ENCODE results near the gene CERS6. TPM values are rescaled to one million over a fixed set of nuclear protein-coding genes. Genes with fewer than 3 reads are reported as not detected.

CERS6 gene
- total RNA-seq, 1 experiment from 2014 or later = 30.3 TPM

DNA sequence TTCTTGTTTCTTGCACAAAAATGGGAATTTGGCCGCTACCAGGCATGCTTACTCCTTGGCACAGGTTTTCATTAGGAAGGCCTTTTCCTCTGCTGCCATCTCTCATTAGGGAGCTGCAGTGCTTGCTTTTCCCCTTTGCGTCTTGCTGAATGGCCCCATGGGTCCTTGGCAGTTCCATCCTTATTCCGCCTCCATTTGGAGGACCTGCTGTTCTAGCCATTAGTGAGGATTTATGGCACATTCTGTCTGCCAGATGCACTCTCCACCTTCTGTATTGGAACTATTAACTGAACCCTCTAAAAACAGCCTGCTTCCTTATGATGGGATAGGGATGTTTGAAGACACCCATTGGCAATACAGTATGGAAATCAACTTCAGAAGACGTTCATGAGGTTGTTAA, 242.9 kb downstream of the CERS6 start:
- no peaks in the 10 kb centered on the region for H3K27me3 ChIP-seq (ENCODE audit: control insufficient read depth, insufficient read depth, low read length)
- H3K36me3 ChIP-seq (ENCODE audit: control insufficient read depth, insufficient read depth, low read length) = no peaks in the 10 kb centered on the region
- no TSS peak for BruUV-seq (replicated peaks)
- TF ChIP-seq POLR2AphosphoS5 (IDR thresholded peaks at IDR 0.05; ENCODE audit: low read depth, low read length) (no peak), SIN3A (IDR thresholded peaks at IDR 0.05; ENCODE audit: borderline replicate concordance, insufficient read depth, low read depth, low read length) (no peak), TCF7L2 (IDR thresholded peaks at IDR 0.05; ENCODE audit: low read depth, low read length) (no peak)
- TF ChIP-seq, protein P1, sequence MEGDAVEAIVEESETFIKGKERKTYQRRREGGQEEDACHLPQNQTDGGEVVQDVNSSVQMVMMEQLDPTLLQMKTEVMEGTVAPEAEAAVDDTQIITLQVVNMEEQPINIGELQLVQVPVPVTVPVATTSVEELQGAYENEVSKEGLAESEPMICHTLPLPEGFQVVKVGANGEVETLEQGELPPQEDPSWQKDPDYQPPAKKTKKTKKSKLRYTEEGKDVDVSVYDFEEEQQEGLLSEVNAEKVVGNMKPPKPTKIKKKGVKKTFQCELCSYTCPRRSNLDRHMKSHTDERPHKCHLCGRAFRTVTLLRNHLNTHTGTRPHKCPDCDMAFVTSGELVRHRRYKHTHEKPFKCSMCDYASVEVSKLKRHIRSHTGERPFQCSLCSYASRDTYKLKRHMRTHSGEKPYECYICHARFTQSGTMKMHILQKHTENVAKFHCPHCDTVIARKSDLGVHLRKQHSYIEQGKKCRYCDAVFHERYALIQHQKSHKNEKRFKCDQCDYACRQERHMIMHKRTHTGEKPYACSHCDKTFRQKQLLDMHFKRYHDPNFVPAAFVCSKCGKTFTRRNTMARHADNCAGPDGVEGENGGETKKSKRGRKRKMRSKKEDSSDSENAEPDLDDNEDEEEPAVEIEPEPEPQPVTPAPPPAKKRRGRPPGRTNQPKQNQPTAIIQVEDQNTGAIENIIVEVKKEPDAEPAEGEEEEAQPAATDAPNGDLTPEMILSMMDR (IDR thresholded peaks at IDR 0.05) = no peak
- TF ChIP-seq, protein P2, sequence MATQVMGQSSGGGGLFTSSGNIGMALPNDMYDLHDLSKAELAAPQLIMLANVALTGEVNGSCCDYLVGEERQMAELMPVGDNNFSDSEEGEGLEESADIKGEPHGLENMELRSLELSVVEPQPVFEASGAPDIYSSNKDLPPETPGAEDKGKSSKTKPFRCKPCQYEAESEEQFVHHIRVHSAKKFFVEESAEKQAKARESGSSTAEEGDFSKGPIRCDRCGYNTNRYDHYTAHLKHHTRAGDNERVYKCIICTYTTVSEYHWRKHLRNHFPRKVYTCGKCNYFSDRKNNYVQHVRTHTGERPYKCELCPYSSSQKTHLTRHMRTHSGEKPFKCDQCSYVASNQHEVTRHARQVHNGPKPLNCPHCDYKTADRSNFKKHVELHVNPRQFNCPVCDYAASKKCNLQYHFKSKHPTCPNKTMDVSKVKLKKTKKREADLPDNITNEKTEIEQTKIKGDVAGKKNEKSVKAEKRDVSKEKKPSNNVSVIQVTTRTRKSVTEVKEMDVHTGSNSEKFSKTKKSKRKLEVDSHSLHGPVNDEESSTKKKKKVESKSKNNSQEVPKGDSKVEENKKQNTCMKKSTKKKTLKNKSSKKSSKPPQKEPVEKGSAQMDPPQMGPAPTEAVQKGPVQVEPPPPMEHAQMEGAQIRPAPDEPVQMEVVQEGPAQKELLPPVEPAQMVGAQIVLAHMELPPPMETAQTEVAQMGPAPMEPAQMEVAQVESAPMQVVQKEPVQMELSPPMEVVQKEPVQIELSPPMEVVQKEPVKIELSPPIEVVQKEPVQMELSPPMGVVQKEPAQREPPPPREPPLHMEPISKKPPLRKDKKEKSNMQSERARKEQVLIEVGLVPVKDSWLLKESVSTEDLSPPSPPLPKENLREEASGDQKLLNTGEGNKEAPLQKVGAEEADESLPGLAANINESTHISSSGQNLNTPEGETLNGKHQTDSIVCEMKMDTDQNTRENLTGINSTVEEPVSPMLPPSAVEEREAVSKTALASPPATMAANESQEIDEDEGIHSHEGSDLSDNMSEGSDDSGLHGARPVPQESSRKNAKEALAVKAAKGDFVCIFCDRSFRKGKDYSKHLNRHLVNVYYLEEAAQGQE (IDR thresholded peaks at IDR 0.05; ENCODE audit: insufficient read depth in 1 of 2, low read depth in 2 of 2, low read length in 1 of 2) = no peak
- no peaks in the 10 kb centered on the region for H3K4me1 ChIP-seq (ENCODE audit: control insufficient read depth, insufficient read depth, low read length)
- POLR2A ChIA-PET = no interaction called here
- CTCF ChIA-PET = no interaction called here
- DNase-seq (ENCODE audit: low read depth, low spot score) = no peak
- in situ Hi-C loops (cut with HindIII; ENCODE audit: low pct_unique_long_range_greater_than_20kb, low sequenced_read_pairs) = no loop called here
- no peak overlapping the region for H3K4me3 ChIP-seq (ENCODE audit: low read depth in 2 of 2, low read length in 2 of 2)
- intact Hi-C loops (cut with micrococcal nuclease; ENCODE audit: unreplicated experiment) = no loop called here
- no peaks in the 10 kb centered on the region for H3K9me3 ChIP-seq (ENCODE audit: control insufficient read depth, insufficient read depth, low read depth, low read length)
- no peak overlapping the region for H3K27ac ChIP-seq (ENCODE audit: low read length)
- no peak for ATAC-seq

DNA sequence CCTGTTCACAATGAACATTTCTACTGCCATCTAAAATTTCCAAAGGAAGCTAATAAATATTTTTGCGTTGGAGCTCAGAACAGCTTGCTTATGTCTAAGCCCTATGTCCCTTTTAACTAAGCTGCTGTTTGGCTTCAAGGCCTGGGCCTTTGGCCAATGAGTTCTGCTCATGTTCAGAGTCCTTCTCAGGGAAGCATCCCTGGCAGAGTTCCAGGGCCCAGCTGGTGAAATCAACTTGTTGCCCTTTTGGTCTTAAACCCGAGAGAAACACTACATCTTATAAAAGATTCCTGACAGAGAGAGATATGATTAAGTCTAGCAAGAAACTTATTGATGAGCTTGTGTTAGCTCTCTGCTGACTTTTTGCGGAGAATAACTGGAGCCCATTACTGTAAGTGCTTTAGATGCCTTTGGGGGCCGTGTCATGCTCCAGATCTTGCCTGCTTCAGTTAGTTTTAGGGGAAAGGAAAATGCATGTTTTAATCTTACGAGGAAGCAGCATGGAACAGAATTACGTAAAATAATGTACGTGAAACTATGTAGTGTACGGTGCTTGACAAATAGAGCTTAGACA, 243.9 kb downstream of the CERS6 start:
- no peak for DNase-seq (ENCODE audit: low read depth, low spot score)

More for the DNA sequence above, 243.9 kb downstream of the CERS6 start:
- Histone ChIP-seq H3K4me1 (ENCODE audit: control insufficient read depth, insufficient read depth, low read length) (no peaks in the 10 kb centered on the region), H3K36me3 (ENCODE audit: control insufficient read depth, insufficient read depth, low read length) (no peaks in the 10 kb centered on the region), H3K4me3 (ENCODE audit: low read depth in 2 of 2, low read length in 2 of 2) (no peak overlapping the region), H3K9me3 (ENCODE audit: control insufficient read depth, insufficient read depth, low read depth, low read length) (no peaks in the 10 kb centered on the region), H3K27ac (ENCODE audit: low read length) (no peak overlapping the region), H3K27me3 (ENCODE audit: control insufficient read depth, insufficient read depth, low read length) (no peaks in the 10 kb centered on the region)
- intact Hi-C loops (cut with micrococcal nuclease; ENCODE audit: unreplicated experiment) = no loop called here
- CTCF ChIA-PET = no interaction called here
- in situ Hi-C loops (cut with HindIII; ENCODE audit: low pct_unique_long_range_greater_than_20kb, low sequenced_read_pairs) = no loop called here
- BruUV-seq (replicated peaks) = no TSS peak
- POLR2A ChIA-PET = no interaction called here
- TF ChIP-seq POLR2AphosphoS5 (IDR thresholded peaks at IDR 0.05; ENCODE audit: low read depth, low read length) = no peak
- TF ChIP-seq, protein P2 (IDR thresholded peaks at IDR 0.05; ENCODE audit: insufficient read depth in 1 of 2, low read depth in 2 of 2, low read length in 1 of 2) = no peak
- TF ChIP-seq SIN3A (IDR thresholded peaks at IDR 0.05; ENCODE audit: borderline replicate concordance, insufficient read depth, low read depth, low read length) = no peak
- TF ChIP-seq, protein P1 (IDR thresholded peaks at IDR 0.05) = no peak
- TF ChIP-seq TCF7L2 (IDR thresholded peaks at IDR 0.05; ENCODE audit: low read depth, low read length) = no peak
- ATAC-seq = no peak
